Lung microvascular endothelial cell (primary cell): ENCODE measurements around the gene HOXA3. TPM values are rescaled to one million over a fixed set of nuclear protein-coding genes. Genes with fewer than 3 reads are reported as not detected.

Source experiments
- DNase-seq, 2 donors: peaks; one replicate each; pipeline versions ENCODE4 v3.0.0 to v3.0.0-alpha.2; 2010; ENCODE audit warnings: low read depth in 2 of 2
- total RNA-seq: library from RNA; depleted of rRNA; stranded (reverse); fragments of >200 nt; gene quantifications from 2 replicates; pipeline ENCODE4 v1.2.1, GENCODE V29; 2014

Gene HOXA3
- total RNA-seq, 1 donor from 2014 or later, result 5.0 TPM

DNA sequence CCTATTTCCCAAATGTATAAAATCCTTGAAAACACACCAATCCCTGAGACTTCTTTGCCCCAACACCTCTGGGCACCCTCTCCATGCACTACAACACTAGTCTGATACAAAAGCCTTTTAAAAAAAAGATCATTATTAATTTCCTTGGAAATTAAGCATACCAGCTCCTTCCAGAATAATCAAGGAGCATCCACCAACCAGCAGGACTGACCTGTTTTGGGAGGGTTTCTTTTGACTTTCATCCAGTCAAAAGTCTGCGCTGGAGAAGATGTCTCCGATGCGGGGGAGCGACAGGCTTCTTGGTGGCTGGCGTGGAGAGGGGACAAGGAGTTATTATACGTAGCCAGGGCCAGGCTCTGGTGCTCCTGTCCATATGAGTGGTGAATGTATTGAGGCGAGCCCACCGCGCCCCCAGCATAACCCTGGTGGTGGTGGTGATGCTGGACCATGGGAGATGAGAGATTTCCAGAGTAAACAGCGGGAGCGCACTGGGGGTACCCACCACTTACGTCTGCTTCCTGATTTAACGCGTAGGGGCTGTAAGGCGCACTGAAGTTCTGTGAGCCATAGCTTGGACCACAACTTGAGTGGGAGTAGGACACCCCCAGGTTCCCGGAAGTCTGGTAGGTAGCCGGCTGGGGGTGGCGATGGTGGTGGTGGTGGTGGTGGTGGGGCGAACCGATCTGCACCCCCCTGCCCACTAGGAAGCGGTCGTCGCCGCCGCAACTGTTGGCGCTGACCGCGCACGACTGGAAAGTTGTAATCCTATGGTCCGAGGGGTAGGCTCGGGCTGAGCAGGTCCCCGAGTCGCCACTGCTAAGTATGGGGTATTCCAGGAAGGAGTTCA lies 57.1 kb downstream of the HOXA3 start:
- no peak for DNase-seq

DNA sequence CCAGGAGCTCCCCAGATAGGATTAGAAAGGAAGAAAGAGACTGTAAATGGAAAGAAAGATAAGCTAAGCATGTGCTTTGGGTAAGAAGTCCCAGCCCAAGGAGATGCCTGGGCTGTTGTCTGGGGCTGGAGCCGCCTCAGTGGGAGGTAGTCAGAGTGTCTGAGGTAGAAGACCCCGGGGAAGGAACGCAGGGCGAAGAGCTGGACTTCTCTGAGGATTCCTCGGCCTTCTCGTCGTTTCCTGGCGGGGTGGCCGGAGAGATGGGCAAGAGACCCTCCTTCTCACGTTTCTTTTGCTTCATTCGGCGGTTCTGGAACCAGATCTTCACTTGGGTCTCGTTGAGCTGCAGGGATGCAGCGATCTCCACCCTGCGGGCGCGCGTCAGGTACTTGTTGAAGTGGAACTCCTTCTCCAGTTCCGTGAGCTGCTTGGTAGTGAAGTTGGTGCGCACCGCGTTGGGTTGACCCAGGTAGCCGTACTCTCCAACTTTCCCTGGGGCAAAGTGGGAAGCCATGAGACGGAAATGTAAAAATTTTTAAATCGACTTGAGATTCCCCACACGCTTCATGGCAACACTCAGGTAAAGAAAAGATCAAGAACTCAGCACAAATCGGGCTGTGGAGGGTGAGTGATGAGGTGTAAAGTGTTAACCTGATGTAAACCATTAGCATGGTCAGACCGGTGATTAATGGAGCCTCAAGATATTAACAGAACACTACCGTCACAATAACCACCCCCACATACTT lies 57.9 kb downstream of the HOXA3 start:
- no peak for DNase-seq

DNA sequence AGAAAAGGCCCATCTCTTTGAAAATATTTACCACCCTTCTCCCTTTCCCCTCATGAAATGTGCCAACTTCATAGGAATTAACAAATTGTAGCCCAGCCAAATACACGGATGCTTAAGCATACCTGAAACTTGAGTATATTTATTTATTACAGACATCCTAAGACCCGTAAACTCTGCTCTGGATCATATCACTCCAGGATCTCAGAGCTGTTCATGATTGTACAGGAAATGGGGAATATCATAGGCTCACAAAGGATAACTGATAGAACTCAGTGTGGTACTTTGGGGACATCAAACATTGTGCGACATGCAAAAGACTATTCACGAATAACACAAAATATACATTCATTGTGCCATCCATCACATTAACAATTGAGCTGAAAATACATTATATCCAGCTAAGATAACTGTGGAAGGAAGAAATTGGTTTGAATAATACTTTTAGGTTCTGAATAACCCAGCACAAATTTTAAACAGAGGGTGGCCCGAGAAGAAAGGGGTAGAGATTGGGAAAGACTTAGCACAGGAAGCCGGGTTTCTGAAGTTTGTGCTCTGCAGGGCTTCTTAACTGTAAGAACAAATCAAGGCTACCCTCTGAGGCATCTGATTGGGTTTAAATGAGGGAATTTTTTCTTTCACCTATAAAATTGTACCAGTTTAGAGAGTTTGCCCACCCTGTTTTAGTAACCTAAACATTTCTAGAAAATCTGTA lies 59.0 kb downstream of the HOXA3 start:
- DNase-seq, result no peak

DNA sequence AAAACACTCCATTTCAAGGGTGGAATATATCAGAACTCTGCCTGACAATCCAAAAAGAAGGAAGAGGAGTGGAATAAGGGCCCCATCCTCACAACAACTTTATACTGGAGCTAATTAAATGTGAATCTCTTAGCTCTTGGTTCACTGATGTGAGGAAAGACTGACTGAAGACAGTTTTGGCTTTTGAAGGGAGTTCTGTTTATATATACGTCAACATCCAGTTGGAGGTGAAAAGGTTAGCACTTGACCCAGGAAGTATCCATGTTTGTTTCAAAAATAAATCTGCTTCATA lies 59.6 kb downstream of the HOXA3 start:
- DNase-seq, result no peak

DNA sequence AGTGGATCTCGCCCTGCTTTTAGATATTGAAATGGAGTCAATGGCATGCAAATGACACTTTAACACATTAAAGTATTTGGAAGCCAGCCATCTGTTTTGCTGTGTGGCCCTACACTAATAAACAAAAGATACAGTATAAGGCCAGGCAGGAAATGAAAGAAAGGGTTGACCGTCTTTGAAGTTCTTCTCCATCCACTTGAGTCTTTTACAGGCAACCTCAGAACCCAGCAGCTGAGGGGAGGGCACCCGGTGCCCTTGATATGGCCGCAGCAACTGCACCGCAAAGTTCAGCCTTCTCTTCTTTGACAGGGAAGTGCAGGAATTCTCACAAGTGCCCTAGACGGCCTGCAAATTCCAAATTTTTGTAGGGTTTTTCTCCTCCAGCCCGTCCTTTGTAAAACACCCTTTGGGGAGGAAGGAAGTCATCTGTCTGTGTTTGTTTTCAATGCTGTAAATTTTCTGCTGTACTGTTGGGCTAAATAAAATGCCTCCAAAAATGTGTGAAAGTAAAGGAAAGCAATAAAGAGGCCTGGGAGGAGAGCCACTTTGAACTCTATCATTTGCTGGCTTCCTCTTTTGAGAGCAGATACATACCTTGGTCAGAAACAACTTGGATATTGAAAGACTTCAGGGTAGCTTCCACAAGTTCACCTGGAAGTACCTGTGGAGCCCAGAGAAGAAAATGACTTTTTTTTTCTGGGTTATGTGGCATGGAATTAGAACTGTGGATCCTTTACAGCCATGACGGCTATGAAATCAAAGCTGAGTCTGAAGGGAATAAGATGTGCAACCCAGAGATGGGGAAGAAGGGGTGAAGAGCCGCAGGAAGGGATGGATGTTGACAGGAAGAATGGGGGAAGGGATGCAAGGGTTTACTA lies 60.2 kb downstream of the HOXA3 start:
- peak; percentile 12 to 28 for DNase-seq

DNA sequence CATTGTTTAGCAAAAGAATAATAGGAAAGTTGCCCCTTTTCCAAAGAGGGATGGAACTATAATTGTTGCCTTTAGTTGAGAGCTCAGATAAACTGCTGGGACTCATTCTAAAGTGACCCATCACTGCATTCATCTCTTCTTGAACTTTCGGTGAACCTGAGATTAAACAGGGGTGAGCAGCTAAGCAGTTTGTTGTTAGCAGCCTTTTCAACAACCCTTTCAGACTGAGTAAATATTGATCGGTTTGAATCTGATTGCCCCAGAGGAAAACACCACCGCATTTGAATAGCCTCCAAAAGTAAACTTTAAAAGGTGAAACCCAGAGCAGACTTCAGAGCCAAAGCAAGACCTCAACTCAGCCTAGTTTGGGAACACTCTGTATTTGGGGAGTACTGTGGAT lies 61.3 kb downstream of the HOXA3 start:
- DNase-seq, result no peak

DNA sequence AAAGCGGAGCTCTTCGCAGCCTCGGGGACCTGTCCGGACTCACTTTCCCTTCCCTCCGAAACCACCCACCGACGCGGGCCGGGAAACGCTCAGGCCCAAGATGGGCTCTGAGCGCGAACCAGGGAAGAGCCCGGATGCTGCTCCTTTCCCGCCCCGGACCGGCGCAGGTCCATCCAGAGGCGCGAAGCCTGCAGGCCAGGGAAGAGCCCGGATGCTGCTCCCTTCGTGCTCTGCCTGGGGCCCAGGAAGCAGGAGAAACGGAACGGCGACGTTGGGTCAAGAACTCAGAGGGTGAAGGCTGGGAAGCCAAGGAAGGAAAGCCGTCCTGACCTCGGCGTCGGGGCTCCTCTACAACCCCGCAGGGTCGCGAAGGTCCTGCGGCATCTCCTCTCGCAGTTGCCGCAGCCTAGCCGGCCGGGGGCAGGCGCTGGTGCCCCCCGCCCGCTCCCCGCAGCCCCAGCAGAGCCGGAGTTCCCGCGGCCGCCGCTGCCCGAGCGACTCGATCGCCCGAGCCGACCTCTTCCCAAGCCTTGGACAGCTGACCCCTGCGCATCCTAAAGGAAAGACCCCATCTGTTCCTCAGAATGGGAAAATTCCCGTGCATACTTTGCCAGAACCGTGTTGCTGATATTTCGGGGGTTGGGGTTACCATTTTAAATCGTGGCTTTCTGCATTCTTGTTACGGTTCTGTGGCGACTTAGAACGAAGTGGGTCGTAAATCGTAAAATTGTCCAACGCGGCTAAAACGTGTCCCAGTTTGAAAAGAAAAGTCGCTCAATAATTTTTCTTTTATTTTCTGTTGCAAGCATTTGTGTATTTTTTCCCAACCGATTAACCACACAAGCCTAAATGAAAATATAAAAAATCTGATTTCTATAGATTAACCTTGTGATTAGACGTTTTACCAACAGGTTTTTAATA lies 64.1 kb downstream of the HOXA3 start:
- no peak for DNase-seq

DNA sequence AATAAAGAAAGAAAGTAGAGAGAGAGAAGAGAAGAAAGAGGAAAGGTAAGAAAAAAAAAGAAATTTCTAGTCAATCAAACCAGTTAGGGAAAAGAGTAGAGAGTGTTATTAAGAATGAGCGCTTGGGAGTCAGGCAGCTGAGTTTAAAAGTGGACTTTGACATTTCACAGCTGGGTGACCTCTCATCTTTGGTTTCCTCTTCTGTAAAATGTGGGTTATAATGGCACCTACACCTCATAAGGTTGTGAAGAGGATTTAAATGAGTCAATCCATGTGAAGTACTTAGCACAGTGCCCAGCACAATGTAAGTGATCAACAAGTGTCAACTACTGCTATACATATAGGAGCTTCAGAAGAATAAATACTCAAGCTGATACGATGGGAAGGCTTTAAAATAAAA lies 68.7 kb downstream of the HOXA3 start:
- DNase-seq, result no peak

DNA sequence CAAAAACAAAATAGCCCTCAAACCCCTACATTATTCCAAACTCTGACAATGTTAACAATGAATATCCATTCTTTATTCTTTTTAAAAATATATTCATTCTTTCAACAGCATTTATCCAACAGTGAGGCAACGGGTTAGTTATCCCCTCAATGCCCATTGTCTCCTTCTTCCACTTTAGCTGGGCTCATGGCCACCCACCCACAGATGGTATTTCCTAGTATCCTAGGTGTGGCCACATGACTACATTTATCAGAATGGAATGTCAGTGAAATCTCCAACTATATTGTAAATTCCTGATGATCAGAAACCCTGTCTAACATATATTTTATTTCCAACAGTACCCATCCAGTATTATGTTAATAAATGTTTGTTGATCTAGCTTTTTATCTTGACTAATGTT lies 70.2 kb downstream of the HOXA3 start:
- DNase-seq, result peak in 1 of 2 donors; percentile 23

DNA sequence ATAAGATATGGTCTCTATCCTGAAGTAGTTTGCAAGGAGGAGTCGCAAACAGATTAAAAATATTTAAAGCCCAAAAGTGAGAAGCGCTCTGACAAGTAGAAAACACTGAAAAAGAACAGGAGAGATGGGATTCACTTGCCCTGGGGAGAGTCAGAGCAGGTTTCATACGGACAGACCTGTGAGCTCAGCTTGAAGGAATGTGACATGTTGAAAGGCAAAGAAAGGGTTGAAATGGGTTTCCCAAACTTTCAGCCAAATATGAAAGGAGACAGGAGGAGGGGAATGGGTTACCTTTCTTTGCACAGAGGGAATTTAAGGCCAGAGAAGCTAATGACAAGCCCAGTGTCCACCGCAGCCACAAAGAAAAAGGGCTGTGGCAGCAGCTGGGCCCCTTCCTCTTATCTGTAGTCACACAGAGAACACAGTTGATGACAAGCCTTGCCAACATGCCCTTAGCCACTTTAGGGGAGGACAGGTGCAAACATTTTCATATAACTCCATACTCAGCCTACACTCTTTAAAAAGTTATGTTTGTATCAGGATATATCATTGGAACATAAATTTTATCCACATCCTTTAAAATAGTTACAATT lies 71.4 kb downstream of the HOXA3 start:
- no peak for DNase-seq

DNA sequence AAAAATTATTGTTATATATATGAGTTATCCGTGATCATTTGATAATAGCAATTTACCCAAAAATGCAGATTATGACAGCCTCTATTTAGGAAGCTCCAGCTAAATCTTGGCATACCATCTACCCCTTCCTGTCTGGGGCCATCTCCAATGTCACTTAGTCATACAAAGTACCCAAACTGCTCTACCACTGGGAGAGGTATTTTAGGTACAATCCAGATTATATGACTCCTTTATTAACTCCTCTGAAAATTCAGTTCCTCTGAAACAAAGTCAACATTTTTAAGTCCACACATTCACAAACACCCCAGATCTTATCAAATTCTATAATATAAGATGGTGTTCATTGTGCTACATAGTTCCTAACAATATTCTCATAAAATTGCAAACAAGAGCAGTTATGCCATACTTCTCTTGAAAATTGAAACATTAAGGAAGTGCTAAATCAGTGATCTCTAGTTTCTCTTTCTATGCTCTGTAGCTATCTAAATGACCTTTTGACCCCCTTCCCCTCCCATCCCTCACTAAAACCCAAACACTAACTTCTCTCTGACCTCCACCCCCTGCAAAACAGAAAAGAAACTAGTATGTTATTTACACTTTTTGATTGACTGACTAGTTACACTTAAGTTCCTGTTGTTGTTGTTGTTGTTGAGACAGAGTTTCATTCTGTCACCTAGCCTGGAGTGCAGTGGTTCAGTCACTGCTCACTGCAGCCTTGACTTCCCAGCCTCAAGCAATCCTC lies 73.0 kb downstream of the HOXA3 start:
- DNase-seq, result no peak

DNA sequence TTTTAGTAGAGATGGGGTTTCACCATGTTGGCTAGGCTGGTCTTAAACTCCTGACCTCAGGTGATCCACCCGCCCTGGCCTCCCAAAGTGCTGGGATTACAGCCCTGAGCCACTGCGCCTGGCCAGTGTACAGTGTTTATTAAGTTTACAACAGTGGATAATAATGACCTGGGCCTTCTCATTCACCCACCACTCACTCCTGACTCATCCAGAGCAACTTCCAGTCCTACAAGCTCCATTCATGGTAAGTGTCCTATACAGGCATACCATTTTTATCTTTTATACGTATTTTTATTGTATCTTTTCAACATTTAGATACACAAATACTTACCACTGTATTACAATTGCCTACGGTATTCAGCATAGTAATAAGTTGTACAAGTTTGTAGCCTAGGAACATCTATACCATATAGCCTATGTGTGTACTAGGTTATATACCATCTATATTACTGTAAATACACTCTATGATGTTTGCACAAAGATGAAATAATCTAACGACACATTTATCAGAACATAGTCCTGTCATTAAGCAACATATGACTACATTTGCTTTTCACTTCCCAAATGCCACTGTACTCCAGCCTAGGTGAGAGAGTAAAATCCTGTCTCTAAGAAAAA lies 73.7 kb downstream of the HOXA3 start:
- DNase-seq, result no peak

DNA sequence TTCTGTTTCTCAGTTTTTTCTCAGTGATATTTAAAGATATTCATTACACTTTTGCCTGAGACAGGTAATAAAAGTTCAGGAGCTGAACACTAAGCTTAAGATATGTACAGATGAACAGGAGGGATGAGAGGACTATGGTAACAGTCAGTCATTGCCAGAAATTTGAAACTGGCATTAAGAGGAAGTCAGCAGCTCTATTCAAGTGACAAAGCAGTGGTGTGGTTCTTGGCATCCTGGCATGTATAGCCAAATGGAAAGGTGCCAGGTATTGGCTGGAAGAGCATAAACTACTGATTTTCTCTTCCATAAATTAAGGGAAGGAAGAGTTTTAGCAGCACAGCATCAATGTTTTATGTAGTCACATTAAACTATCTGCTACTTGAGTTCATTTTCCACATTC lies 79.3 kb downstream of the HOXA3 start:
- peak in 1 of 2 donors; percentile 29 for DNase-seq

DNA sequence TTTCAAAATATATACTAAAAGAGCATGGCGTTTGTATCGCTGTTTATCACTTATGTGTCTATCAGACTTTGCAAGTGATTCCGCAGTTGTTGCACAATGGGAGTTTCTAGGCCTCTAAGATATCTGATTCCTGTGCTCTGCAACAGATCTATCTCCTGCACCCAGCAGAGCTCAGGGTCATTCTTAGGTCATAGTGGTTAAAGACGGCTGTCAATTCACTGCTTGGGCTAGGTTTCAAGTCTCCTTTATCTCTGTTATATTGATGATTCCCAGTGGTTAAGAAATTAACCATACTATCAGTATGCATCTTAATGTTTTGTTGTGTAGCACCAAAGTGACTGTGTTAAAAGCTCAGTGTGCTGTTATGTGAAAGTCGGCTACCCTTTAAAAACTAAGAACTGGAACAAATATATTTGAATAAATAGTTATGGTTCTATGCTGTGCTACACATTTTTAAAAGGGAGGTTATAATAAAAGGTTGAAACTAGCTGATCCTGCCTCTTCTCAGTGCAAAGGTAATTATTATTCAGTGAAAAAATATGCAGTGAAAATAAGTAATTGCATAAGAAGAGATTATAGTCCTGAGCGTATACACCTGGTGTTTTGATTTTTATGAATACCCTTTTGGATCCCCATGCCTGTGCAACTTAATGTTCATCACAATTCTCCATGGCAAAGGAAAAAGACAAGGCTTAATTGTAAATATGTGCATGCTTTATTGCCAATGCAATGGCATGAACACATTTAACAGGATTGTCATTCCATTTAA lies 80.6 kb downstream of the HOXA3 start:
- DNase-seq, result no peak

DNA sequence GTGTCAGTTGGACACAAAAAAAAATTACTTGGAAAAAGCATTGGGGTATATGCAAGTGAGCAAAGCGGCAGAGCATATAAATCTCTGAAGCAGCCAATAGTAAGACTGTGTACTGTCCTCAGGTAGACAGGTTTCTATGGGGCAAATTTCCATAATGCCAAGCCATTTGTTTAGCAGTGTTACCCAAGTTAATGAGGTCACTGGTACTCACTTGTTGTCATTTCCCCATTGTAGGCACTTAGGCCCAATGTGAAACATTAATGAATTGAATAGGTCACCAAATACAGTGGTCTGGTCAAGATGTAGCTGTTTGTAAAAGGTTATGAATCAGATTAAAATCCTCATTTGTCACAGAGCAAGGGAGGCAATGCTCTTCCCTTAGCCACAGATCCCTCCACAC lies 84.1 kb downstream of the HOXA3 start:
- no peak for DNase-seq

DNA sequence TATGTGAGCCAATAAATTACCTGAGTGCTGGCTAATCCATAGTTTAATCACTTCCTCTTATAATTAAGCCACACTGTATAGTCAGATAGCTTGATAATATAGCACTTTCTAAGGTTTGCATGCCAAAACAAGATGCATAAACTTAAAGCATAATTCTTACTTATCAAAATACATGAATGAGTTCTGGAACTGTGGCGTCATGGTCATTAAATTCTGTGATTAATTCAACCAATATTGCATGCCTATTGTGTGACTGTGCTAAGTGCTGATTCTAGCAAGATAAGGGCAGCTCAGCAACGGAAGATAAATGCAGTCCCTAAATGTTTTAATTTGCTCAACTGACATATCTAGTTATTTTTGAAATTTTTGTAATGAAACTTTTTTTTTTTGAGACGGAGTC lies 86.2 kb downstream of the HOXA3 start:
- peak in 1 of 2 donors; percentile 21 for DNase-seq

DNA sequence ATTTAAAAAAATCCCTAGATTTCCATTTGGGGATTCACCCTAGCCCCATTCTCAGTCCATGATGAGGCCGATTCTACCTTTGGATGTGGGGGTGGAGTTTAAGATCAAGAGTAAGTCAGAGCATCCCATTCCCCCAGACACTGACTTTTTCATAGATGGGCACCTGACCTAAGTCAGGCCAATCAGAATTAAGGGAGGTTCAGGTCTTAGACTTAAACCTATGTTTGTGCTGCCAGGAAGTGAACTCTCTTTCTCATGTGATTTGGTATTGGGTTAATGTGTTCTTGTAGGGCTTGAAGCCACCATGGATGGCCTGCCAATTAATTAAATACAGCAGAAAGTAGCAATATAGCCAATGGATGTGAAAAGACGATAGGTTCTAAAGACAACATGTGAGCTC lies 86.7 kb downstream of the HOXA3 start:
- no peak for DNase-seq

DNA sequence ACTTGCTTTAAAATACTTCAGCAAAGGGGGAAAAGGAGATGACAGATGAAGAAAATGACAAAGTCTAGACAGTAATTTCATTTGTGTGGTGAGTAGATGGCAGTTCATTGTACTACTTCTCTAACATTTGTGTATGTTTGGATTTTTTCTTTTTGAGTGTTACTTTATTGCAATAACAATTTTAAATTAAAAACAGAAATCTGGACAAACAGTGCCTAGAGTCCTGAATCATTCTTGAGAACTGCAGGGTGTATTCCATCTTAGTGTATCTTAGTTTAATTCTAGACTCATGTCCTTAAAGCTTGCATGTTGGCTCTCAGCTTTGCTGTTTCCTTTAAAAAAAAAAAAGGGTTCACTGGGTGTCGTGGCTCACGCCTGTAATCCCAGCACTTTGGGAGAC lies 87.7 kb downstream of the HOXA3 start:
- DNase-seq, result no peak
